Kidney epithelial cell (primary cell): ENCODE results near the gene SEC23IP. TPM values are rescaled to one million over a fixed set of nuclear protein-coding genes. Genes with fewer than 3 reads are reported as not detected.

Experiments
- DNase-seq: peaks from one replicate; pipeline ENCODE4 v3.0.0-alpha.2; 2010; ENCODE audit warnings: low read depth
- H3K27me3 ChIP-seq: 2 replicates; pipeline ENCODE4 v1.6.0; 2011; ENCODE audit warnings: low read length; ENCODE audit not compliant: control insufficient read depth, insufficient read depth
- H3K36me3 ChIP-seq: 2 replicates; pipeline ENCODE4 v1.5.1; 2011; ENCODE audit warnings: low read length; ENCODE audit not compliant: control insufficient read depth, insufficient read depth
- H3K4me3 ChIP-seq: 2 replicates; pipeline ENCODE4 v1.5.1; 2011; ENCODE audit warnings: low read depth, mild to moderate bottlenecking, control low read depth, low read length
- total RNA-seq: library from RNA; depleted of rRNA; stranded (reverse); fragments of >200 nt; gene quantifications from 2 replicates; pipeline ENCODE4 v1.2.3, GENCODE V29; 2015
- TF ChIP-seq, protein P1 (sequence below): IDR thresholded peaks from 2 replicates; pipeline ENCODE4 v1.5.1; 2011; ENCODE audit warnings: mild to moderate bottlenecking, moderate library complexity, low read length, control low read depth, inconsistent platforms; ENCODE audit not compliant: insufficient read depth, poor library complexity, severe bottlenecking

The SEC23IP gene
- total RNA-seq, 1 donor from 2014 or later = 25.6 TPM

DNA sequence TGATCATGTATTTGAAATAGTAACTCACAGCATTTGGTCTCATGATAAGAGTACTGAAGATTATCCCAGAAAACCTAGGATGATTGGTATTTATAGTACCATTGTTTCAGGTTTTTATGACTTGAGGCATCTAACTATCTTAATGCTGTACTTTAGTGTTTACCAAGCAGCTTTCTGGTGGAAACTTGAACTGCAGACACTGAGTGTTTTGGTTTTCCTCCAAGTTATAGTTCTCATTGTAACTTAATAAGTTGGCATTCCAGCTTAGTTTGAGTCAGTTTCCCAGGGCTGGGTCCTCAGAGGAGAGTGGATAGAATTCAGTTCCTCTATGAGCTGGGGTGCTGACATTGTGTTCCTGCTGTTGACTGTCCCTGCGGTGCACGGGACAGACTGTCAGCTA is 50.4 kb downstream of the SEC23IP start:
- Histone ChIP-seq H3K4me3 (no peak overlapping the region), H3K27me3 (no peaks in the 10 kb centered on the region), H3K36me3 (peaks cover 2% of the 10 kb centered on the region)
- no peak for DNase-seq
- TF ChIP-seq, protein P1, sequence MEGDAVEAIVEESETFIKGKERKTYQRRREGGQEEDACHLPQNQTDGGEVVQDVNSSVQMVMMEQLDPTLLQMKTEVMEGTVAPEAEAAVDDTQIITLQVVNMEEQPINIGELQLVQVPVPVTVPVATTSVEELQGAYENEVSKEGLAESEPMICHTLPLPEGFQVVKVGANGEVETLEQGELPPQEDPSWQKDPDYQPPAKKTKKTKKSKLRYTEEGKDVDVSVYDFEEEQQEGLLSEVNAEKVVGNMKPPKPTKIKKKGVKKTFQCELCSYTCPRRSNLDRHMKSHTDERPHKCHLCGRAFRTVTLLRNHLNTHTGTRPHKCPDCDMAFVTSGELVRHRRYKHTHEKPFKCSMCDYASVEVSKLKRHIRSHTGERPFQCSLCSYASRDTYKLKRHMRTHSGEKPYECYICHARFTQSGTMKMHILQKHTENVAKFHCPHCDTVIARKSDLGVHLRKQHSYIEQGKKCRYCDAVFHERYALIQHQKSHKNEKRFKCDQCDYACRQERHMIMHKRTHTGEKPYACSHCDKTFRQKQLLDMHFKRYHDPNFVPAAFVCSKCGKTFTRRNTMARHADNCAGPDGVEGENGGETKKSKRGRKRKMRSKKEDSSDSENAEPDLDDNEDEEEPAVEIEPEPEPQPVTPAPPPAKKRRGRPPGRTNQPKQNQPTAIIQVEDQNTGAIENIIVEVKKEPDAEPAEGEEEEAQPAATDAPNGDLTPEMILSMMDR = no peak

DNA sequence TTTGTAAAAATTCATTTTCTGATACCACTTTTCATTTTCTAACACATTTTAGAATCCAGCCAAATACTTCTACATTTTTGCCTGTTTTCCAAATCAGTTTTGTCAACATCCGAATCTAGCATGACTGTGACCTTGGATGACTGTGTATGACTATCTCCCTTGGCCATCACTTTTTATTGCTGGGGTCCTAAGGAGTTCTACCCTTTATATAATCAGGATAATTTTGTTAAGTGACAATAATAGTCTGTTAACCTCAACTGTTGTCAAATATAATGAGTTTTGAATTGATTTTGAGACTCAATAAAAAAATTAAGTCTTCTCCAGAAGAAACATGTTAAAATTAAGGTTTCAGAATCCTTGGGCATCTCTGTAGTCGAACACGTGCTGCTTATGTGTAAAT is 53.3 kb downstream of the SEC23IP start:
- Histone ChIP-seq H3K36me3 (peaks cover 2% of the 10 kb centered on the region), H3K27me3 (no peaks in the 10 kb centered on the region), H3K4me3 (no peak overlapping the region)
- TF ChIP-seq, protein P1 = no peak
- no peak for DNase-seq

DNA sequence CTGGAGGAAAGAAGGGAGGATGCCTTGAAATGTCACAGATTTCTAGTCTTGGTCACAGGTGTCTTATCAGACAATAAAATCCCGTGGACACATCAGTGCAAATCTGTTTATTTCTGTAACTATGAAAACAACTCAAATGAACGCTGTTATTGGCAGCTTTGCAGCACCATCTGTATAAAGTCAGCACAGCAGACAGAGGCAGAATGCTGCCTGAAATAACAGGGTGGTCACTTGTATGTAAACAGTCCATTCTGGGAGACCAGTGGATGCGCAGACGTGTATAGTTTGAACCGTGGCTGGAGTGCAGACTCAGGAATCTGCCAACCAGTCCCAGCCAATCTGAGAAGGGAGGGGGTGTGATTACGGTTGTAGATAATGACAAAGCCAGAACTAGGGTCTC is 54.8 kb downstream of the SEC23IP start:
- H3K4me3 ChIP-seq = no peak overlapping the region
- no peak for DNase-seq
- TF ChIP-seq, protein P1 = no peak
- no peaks in the 10 kb centered on the region for H3K36me3 ChIP-seq
- H3K27me3 ChIP-seq = no peaks in the 10 kb centered on the region

DNA sequence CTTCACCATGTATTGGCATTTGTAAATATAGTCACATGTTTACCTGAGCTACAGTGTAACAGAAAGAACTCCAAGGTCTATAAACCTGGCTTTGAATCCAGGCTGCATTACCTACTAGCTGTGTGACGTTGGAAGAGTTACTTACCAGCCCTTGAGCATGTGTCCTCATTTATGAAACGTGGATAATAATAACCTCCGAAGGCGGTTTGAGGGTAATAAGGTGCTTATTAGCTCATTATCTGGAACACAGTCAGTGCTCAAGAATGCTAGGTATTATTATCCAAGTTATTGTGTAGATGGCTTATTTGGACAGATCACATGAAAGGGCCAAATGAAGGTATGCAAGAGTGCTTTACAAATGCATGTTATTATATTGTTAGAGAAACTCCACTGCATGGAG is 64.9 kb downstream of the SEC23IP start:
- H3K4me3 ChIP-seq = no peak overlapping the region
- no peaks in the 10 kb centered on the region for H3K36me3 ChIP-seq
- no peaks in the 10 kb centered on the region for H3K27me3 ChIP-seq
- TF ChIP-seq, protein P1 = no peak
- no peak for DNase-seq

DNA sequence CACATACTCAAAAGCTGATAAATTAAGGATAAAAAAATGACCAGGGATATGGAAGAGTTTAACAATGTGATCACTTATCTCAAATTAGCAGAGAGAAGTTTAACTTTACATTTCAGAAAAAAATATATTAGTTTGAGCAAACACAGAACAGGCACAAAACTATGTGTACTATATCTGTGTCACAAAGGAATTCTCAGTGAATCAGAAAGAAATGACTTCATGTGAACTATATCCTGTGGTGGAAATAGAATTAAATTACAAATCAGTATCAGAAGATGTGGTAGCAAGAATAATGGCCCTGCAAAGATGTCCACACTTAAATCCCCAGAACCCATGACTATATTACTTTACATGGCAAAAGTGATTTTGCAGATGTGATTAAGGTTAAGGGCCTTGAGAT is 70.3 kb downstream of the SEC23IP start:
- Histone ChIP-seq H3K4me3 (no peak overlapping the region), H3K27me3 (no peaks in the 10 kb centered on the region), H3K36me3 (no peaks in the 10 kb centered on the region)
- TF ChIP-seq, protein P1 = no peak
- DNase-seq = no peak

DNA sequence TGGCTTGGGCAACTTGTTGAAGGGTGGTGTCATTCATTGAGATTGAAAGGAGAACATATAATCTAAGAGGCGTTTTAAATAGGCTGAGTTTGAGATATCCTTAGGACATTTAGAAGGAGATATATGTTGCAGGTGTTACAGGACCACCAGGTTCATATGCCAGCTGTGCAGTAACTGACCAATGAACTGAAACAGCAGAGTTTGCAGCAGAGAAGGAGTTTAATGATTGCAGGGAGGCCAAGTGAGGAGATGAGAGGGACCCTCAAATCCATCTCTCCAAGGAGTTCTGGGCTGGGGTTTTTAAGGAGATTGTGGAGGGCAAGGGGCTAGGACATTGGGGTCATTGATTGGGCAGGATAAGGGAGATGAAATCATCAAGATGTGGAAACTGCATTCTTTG is 74.5 kb downstream of the SEC23IP start:
- Histone ChIP-seq H3K36me3 (no peaks in the 10 kb centered on the region), H3K27me3 (no peaks in the 10 kb centered on the region), H3K4me3 (no peak overlapping the region)
- TF ChIP-seq, protein P1 = no peak
- no peak for DNase-seq
